C4-2B (cell line): ENCODE results near the gene KEAP1.

ENCODE experiments used
- CTCF ChIP-seq: fragments of 450-650 bp; conservative IDR thresholded peaks from 2 replicates; pipeline ENCODE4 v1.5.1; 2017; ENCODE audit warnings: mild to moderate bottlenecking
- ZFX ChIP-seq: fragments of 450-650 bp; IDR thresholded peaks from 2 replicates; pipeline ENCODE4 v1.6.1; 2017

- TF ChIP-seq CTCF (peak; percentile 79), ZFX (no peak)
Observed at GRCh38 chr19:10471909-10472308, 31.2 kb downstream of the KEAP1 start.
